ENCODE data around the gene MINDY3.
"Not testable (repeated sequence)": the region's sequence is repeated elsewhere in the genome, so short reads cannot be mapped to it uniquely, and the experiment has no call there.

MINDY3 gene

DNA sequence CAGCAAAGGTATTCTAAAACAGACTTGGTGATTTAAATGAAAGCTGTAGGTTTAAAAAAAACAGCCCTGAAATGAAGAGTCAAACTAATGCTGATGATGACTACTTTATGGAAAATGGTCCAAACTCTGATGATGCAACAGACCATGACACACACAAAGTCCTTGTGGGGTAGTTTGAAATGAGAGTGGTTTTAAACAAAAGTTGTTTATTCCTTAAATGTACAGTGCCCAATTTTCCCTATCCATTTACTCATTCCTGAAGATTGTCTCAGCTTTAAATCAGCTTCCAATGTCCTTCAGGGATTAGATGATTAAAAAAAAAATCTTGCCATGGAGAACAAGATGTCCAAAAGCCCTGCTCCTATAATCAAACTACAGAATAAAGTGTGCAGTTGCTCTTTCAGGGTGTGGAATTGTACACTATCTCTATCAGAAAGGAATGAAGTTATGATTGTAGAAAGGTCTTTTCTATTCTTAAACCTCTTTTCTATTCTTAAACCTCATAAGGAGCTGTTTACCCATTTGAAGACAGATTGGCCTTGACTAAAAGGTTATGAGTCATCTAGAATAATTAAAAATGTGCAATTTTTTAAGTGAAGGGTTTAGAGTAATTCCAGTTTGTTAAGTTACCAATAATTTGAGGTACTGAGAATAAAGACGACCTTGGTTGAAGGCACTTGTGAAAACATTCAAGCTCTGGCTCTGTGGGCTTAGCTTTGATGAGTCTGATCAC, 70.3 kb downstream of the MINDY3 start:
- no peak for DNase-seq (ENCODE audit: low read depth, low spot score)

DNA sequence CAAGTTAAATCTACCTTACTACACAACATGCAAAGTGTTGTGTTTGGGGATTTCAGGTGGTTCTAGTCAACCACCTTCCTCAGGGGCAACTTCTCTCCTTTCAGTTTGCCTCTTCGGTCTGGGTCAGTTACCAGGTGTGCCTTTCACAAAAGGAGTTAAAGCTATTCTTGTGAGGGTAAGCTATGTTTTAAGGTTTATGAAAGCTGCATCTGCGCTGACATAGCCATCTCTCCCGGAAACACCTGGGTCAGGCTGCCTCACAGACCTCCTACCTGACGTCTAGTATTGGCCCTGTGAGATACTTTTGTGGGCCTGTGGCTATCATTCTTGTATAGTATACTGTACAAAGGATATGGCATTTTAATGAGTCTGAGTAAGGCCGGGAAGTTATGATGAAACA, 72.9 kb downstream of the MINDY3 start:
- no peak overlapping the region for H3K4me3 ChIP-seq (ENCODE audit: low read length)
- DNase-seq (ENCODE audit: low read depth, low spot score) = no peak

More for the DNA sequence above, 70.3 kb downstream of the MINDY3 start:
- no peak overlapping the region for H3K4me3 ChIP-seq (ENCODE audit: low read length)

- no peak for DNase-seq (ENCODE audit: low read depth, low spot score)
- no peak overlapping the region for H3K4me3 ChIP-seq (ENCODE audit: low read length)
Observed at GRCh38 chr10:15784662-15785300, 75.5 kb downstream of the MINDY3 start.

DNA sequence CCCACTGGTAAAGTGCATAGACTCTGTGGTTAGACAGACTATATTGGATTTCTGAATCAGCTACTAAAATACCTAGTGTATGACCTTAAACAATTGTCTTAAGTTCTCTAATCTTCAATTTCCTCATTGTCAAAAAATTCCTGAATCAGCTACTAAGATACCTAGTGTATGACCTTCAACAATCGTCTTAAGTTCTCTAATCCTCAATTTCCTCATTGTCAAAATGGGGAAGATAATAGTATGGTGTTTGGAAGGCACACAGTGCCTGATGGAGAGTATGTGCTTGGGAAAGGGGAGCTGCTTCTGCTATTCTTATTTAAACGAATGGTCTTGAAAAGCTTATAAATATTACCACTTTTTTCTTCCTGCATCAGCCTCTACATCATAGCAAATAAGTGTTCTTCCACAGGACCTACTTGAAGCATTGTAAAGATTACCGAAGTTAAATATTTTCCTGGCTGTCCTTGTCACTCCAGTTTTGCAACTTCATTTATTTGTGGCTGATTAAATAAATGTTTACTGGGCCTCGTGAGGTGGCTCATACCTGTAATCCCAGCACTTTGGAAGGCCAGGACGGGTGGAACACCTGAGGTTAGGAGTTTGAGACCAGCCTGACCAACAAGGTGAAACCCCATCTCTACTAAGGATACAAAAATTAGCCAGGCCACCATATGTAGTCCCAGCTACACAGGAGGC, 76.2 kb downstream of the MINDY3 start:
- H3K4me3 ChIP-seq (ENCODE audit: low read length) = no peak overlapping the region
- DNase-seq (ENCODE audit: low read depth, low spot score) = no peak

- no peak for DNase-seq (ENCODE audit: low read depth, low spot score)
Observed at GRCh38 chr10:15782851-15783250, 77.5 kb downstream of the MINDY3 start.

DNA sequence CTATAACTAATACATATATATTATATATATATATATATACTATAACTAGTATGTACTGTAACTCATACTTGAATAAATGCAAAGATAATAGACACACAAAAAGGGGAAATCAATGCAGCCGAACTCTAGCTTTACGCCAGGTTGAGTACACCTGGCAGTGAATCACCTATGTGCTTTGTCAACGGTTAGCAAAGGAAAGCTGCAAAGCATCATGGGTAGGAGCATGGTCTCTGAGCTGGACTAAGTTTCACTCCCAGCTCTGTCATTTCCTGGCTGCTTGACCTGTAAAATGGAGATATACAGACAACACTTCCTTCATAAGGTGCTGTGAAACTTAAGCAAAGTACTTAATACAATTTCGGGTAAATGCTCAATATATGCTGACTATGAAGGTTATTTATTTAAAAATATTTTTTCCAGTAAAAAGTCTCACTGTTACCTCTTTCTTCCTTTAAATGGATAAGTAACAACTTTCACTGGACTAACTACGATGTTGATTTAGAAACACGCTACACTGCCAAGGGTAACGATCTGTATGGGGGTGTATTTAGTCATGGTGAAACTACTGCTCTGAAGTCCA, 78.8 kb downstream of the MINDY3 start:
- H3K4me3 ChIP-seq (ENCODE audit: low read length) = no peak overlapping the region
- no peak for DNase-seq (ENCODE audit: low read depth, low spot score)

More at GRCh38 chr10:15782851-15783250, 77.5 kb downstream of the MINDY3 start:
- H3K4me3 ChIP-seq (ENCODE audit: low read length) = no peak overlapping the region

- no peak for DNase-seq (ENCODE audit: low read depth, low spot score)
- no peak overlapping the region for H3K4me3 ChIP-seq (ENCODE audit: low read length)
Observed at GRCh38 chr10:15780353-15781135, 79.8 kb downstream of the MINDY3 start.

DNA sequence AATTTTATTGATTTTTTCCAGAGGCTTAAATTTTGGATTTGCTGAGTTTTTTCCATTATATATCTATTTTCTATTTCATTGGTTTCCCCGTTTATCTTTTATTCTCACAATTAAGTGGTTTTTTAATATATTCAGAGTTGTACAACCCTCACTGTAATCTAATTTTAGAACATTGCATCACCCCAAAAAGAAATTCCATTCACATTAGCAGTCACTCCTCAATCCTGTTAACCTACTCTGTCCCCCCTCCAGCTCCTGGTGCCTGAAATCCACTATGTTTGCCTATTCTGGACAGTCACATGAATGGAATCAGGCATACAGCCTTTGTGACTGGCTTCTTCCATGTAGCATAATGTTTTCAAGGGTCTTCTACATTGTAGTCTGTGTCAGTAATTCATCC, 84.8 kb downstream of the MINDY3 start:
- no peak overlapping the region for H3K4me3 ChIP-seq (ENCODE audit: low read length)
- DNase-seq (ENCODE audit: low read depth, low spot score) = no peak

GRCh38 chr10:15774534-15774933, 85.8 kb downstream of the MINDY3 start:
- not testable (repeated sequence) for DNase-seq (ENCODE audit: low read depth, low spot score); H3K4me3 ChIP-seq (ENCODE audit: low read length)

DNA sequence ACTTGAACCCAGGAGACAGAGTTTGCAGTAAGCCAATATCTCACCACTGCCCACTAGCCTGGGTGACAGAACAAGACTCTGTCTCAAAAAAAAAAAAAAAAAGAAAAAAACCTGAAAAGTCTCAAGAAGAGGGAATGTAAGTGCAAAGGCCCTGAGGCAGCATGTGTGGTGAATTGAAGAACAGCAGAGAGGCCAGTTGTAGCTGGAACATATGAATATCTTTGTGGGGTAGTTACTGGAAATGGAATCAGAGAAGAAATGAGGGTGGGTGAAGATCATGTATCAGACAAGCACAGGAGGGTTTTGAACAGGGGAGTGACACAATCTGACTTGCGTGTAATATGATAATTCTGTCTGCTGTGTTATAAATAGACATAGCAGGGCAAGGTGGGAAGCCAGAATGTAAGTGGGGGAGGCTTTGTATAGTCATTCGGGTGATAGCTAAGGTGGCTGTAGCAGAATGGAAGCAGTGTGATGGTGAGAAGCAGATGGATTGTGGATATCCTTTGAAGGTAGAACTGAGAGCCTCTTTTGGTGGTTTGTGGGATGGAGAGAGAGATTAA, 95.3 kb downstream of the MINDY3 start:
- H3K4me3 ChIP-seq (ENCODE audit: low read length) = no peak overlapping the region
- peak; percentile 16 for DNase-seq (ENCODE audit: low read depth, low spot score)

DNA sequence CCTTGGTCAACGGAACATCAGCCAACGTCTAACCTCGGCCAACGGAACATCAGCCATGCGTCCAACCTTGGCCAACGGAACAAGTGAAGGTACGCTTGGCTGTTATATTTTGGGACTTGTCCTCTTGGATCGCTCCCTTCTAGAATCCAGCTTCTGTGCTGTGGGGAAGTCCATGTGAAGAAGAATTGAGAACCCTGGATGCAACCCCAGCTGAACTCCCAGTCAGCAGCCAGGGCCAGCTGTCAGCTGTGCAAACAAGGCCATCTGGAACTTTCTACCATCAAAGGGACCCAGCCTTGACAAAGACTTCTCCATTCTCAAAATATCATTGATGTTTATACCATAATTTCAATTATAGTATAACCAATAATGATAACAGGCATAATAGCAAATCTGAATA, 97.3 kb downstream of the MINDY3 start:
- DNase-seq (ENCODE audit: low read depth, low spot score) = no peak
- H3K4me3 ChIP-seq (ENCODE audit: low read length) = no peak overlapping the region

- H3K4me3 ChIP-seq (ENCODE audit: low read length); DNase-seq (ENCODE audit: low read depth, low spot score): not testable (repeated sequence)
Observed at GRCh38 chr10:15762239-15762638, 98.1 kb downstream of the MINDY3 start.

- H3K4me3 ChIP-seq (ENCODE audit: low read length); DNase-seq (ENCODE audit: low read depth, low spot score): not testable (repeated sequence)
Observed at GRCh38 chr10:15761224-15761623, 99.1 kb downstream of the MINDY3 start.

GRCh38 chr10:15760681-15761080, 99.6 kb downstream of the MINDY3 start:
- DNase-seq (ENCODE audit: low read depth, low spot score) = no peak
- no peak overlapping the region for H3K4me3 ChIP-seq (ENCODE audit: low read length)

DNA sequence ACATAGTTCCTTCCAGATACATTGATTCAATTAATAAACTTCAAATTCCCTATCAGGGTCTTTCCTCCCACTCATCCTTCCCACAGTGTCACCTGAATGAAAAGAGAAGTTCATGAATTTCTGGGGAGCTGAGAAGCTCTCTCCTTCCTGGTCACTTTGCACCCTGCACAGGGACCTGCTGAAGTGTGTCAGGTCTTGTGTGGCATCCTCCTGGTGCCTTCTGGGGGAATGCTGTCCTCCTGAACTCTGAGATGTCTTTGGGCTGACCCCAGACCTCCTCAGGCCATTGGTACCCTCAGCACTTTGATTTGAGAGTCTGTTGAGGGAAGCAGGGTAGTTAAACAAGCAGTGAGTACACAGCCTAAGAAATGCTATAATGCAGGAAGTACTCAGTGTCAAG, 101.0 kb downstream of the MINDY3 start:
- no peak overlapping the region for H3K4me3 ChIP-seq (ENCODE audit: low read length)
- DNase-seq (ENCODE audit: low read depth, low spot score) = no peak

DNA sequence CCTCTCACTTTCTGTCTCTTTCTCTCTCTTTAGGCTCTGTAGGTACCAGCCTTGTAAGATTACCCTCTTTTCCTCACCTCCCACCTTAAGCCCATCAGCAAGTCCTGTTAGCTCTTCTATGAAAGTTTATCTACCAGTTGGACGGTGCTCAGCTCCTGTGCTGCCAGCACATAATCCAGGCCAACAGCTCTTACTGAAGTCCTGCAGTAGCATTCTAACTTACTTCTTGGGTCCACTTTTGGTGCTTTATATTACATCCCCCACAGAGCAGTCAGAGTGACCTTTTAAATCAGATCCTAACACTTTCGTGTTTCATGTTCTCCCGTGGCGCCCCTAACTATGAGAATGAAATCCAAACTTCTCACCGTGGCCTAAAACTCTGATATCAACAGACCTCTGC, 101.7 kb downstream of the MINDY3 start:
- no peak for DNase-seq (ENCODE audit: low read depth, low spot score)
- no peak overlapping the region for H3K4me3 ChIP-seq (ENCODE audit: low read length)

- H3K4me3 ChIP-seq (ENCODE audit: low read length) = no peak overlapping the region
- no peak for DNase-seq (ENCODE audit: low read depth, low spot score)
Observed at GRCh38 chr10:15754937-15755336, 105.4 kb downstream of the MINDY3 start.

GRCh38 chr10:15751046-15751445, 109.3 kb downstream of the MINDY3 start:
- no peak overlapping the region for H3K4me3 ChIP-seq (ENCODE audit: low read length)
- no peak for DNase-seq (ENCODE audit: low read depth, low spot score)

DNA sequence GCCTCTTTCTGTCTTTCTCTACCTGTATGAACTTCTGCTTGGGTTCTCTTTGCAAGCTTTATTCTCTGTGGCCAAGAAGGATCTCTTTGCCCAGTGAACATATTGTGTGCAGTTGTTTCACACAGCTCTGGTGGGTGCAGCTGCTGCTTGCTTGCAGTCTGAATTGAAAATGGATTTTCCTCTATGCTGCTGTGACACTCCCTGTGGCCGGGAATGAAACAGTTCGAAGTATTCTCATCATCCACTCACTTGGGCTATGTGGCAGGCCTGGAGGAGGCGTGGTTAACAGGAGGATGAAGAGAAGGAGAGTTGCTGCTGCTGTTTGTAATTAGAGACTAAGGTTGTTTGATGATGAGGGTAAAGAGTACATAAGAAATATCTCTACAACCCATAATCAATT, 112.2 kb downstream of the MINDY3 start:
- no peak for DNase-seq (ENCODE audit: low read depth, low spot score)
- H3K4me3 ChIP-seq (ENCODE audit: low read length) = no peak overlapping the region
